ENCODE data around the gene NLGN4X. TPM values are rescaled to one million over a fixed set of nuclear protein-coding genes. Genes with fewer than 3 reads are reported as not detected.

NLGN4X gene
- polyA plus RNA-seq, 2 of the 4 experiments (the other 2 are of a cell fraction) = 0.06 to 0.17 TPM

DNA sequence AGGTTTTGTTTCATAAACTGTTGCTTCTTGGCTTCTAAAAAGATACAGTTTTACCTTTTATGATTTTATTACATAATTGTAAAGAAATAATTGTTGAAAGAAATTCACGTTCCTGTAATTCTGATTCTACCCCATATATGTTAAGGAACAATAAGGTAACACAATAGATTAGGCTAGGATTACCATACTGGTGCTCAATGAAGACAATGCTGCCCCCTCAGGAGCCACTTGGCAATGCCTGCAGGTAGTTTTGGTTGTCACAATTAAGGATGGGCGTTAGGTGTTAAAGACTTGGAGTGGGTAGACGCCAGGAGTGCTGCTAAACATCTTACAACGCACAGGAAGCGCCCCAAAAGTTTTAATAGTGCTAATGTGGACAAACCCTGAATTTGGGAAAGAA, 133.2 kb downstream of the NLGN4X start:
- ChIA-PET CTCF (no interaction called here), POLR2A (no interaction called here)
- TF ChIP-seq NR3C1 (IDR thresholded peaks at IDR 0.05) = no peak
- TF ChIP-seq RCOR1 (IDR thresholded peaks at IDR 0.05; ENCODE audit: low read depth, low read length) = no peak
- TF ChIP-seq GATA3 (IDR thresholded peaks at IDR 0.05; ENCODE audit: borderline replicate concordance) = no peak
- no peak for TF ChIP-seq ZSCAN20 (CRISPR knock-in tag; IDR thresholded peaks at IDR 0.05)
- TF ChIP-seq TP53 (CRISPR knock-in tag; IDR thresholded peaks at IDR 0.05) = no peak
- TF ChIP-seq ZC3H11A (IDR thresholded peaks at IDR 0.05) = no peak
- no peak for TF ChIP-seq CBX2 (IDR thresholded peaks at IDR 0.05; ENCODE audit: borderline replicate concordance, low read depth)
- no peak for TF ChIP-seq CEBPB (IDR thresholded peaks at IDR 0.05)
- TF ChIP-seq EP300 (IDR thresholded peaks at IDR 0.05) = no peak
- no peak for TF ChIP-seq RNF2 (IDR thresholded peaks at IDR 0.05; ENCODE audit: borderline replicate concordance, low read depth)
- TF ChIP-seq HOXB13 (CRISPR knock-in tag; IDR thresholded peaks at IDR 0.05; ENCODE audit: low read depth) = no peak
- TF ChIP-seq MAFK (IDR thresholded peaks at IDR 0.05; ENCODE audit: partially characterized antibody) = no peak
- no peak for TF ChIP-seq ESRRA (IDR thresholded peaks at IDR 0.05; ENCODE audit: borderline replicate concordance, low read length)
- TF ChIP-seq, protein P1, sequence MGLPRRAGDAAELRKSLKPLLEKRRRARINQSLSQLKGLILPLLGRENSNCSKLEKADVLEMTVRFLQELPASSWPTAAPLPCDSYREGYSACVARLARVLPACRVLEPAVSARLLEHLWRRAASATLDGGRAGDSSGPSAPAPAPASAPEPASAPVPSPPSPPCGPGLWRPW (IDR thresholded peaks at IDR 0.05) = no peak
- TF ChIP-seq SMC3 (IDR thresholded peaks at IDR 0.05) = no peak
- TF ChIP-seq MYC (IDR thresholded peaks at IDR 0.05; ENCODE audit: borderline replicate concordance, low read length) = no peak
- no peak for TF ChIP-seq SREBF2 (IDR thresholded peaks at IDR 0.05)
- TF ChIP-seq, protein P2, sequence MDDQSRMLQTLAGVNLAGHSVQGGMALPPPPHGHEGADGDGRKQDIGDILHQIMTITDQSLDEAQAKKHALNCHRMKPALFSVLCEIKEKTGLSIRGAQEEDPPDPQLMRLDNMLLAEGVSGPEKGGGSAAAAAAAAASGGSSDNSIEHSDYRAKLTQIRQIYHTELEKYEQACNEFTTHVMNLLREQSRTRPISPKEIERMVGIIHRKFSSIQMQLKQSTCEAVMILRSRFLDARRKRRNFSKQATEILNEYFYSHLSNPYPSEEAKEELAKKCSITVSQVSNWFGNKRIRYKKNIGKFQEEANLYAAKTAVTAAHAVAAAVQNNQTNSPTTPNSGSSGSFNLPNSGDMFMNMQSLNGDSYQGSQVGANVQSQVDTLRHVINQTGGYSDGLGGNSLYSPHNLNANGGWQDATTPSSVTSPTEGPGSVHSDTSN (IDR thresholded peaks at IDR 0.05) = no peak
- TF ChIP-seq CBX8 (IDR thresholded peaks at IDR 0.05) = no peak
- DNase-seq (ENCODE audit: low read depth in 1 of 2, low spot score in 1 of 2) (peak in 1 of 2 experiments; percentile 0), FAIRE-seq (no peak), ATAC-seq (no peak)
- H3K4me2 ChIP-seq = no peak overlapping the region
- no peak overlapping the region for H3K4me3 ChIP-seq
- H3K4me1 ChIP-seq = no peaks in the 10 kb centered on the region
- no peaks in the 10 kb centered on the region for H3K9me3 ChIP-seq
- no peak overlapping the region for H3K27ac ChIP-seq
- WGBS (ENCODE audit: missing lambda C conversion rate) = 2% methylated on average over 5 of the region's 5 CpGs

DNA sequence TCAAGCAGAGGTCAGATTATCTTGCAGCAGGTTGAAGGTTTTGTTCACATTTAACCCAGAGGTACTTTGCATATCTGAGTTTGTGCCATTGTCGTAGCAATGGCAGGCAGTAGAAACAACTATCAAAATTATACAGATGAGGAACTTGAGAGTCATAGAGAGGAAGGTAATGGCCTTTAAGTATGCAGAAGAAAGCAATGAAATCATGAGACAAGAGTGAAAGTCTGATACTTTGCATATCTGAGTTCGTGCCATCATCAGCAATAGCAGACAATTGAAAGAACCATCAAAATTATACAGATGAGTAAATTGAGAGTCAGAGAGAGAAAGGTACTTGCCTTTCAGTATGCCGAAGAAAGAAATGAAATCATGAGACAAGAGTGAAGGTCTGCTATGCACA, 154.1 kb downstream of the NLGN4X start:
- 2% methylated on average over 3 of the region's 3 CpGs for WGBS (ENCODE audit: missing lambda C conversion rate)
- no peak for TF ChIP-seq CBX2 (IDR thresholded peaks at IDR 0.05; ENCODE audit: borderline replicate concordance, low read depth)
- no peak for TF ChIP-seq RARB (CRISPR knock-in tag; IDR thresholded peaks at IDR 0.05)
- TF ChIP-seq EHMT2 (IDR thresholded peaks at IDR 0.05; ENCODE audit: low read depth) = no peak
- no peak for TF ChIP-seq HOXB5 (CRISPR knock-in tag; IDR thresholded peaks at IDR 0.05)
- TF ChIP-seq, protein P3, sequence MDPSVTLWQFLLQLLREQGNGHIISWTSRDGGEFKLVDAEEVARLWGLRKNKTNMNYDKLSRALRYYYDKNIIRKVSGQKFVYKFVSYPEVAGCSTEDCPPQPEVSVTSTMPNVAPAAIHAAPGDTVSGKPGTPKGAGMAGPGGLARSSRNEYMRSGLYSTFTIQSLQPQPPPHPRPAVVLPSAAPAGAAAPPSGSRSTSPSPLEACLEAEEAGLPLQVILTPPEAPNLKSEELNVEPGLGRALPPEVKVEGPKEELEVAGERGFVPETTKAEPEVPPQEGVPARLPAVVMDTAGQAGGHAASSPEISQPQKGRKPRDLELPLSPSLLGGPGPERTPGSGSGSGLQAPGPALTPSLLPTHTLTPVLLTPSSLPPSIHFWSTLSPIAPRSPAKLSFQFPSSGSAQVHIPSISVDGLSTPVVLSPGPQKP (IDR thresholded peaks at IDR 0.05; ENCODE audit: low read depth, low read length) = no peak
- no peak for TF ChIP-seq HOXB13 (CRISPR knock-in tag; IDR thresholded peaks at IDR 0.05; ENCODE audit: low read depth)
- TF ChIP-seq ZC3H11A (IDR thresholded peaks at IDR 0.05) = no peak
- TF ChIP-seq NFE2L2 (conservative IDR thresholded peaks at IDR 0.05; ENCODE audit: low read length) = no peak
- no peak for TF ChIP-seq KDM1A (IDR thresholded peaks at IDR 0.05; ENCODE audit: low read depth)
- no peak for TF ChIP-seq EHF (CRISPR knock-in tag; IDR thresholded peaks at IDR 0.05)
- TF ChIP-seq NPAS2 (CRISPR knock-in tag; IDR thresholded peaks at IDR 0.05; ENCODE audit: borderline replicate concordance) = no peak
- TF ChIP-seq RCOR1 (IDR thresholded peaks at IDR 0.05; ENCODE audit: low read depth, low read length) = no peak
- TF ChIP-seq, protein P4, sequence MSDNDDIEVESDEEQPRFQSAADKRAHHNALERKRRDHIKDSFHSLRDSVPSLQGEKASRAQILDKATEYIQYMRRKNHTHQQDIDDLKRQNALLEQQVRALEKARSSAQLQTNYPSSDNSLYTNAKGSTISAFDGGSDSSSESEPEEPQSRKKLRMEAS (IDR thresholded peaks at IDR 0.05) = no peak
- no peak for TF ChIP-seq KDM5A (IDR thresholded peaks at IDR 0.05)
- TF ChIP-seq, protein P5, sequence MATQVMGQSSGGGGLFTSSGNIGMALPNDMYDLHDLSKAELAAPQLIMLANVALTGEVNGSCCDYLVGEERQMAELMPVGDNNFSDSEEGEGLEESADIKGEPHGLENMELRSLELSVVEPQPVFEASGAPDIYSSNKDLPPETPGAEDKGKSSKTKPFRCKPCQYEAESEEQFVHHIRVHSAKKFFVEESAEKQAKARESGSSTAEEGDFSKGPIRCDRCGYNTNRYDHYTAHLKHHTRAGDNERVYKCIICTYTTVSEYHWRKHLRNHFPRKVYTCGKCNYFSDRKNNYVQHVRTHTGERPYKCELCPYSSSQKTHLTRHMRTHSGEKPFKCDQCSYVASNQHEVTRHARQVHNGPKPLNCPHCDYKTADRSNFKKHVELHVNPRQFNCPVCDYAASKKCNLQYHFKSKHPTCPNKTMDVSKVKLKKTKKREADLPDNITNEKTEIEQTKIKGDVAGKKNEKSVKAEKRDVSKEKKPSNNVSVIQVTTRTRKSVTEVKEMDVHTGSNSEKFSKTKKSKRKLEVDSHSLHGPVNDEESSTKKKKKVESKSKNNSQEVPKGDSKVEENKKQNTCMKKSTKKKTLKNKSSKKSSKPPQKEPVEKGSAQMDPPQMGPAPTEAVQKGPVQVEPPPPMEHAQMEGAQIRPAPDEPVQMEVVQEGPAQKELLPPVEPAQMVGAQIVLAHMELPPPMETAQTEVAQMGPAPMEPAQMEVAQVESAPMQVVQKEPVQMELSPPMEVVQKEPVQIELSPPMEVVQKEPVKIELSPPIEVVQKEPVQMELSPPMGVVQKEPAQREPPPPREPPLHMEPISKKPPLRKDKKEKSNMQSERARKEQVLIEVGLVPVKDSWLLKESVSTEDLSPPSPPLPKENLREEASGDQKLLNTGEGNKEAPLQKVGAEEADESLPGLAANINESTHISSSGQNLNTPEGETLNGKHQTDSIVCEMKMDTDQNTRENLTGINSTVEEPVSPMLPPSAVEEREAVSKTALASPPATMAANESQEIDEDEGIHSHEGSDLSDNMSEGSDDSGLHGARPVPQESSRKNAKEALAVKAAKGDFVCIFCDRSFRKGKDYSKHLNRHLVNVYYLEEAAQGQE (IDR thresholded peaks at IDR 0.05) = no peak
- CTCF ChIA-PET = no interaction called here
- no peak overlapping the region for H3K4me2 ChIP-seq
- no peaks in the 10 kb centered on the region for H3K9me3 ChIP-seq
- H3K4me3 ChIP-seq = no peak overlapping the region
- H3K27ac ChIP-seq = no peak overlapping the region
- H3K4me1 ChIP-seq = no peaks in the 10 kb centered on the region
- no peak for DNase-seq (ENCODE audit: low read depth in 1 of 2, low spot score in 1 of 2)
- POLR2A ChIA-PET = no interaction called here
- no peak for FAIRE-seq
- no peak for ATAC-seq
